K562 (cell line): ENCODE measurements around the gene GJB2.

Experiments
- CREB3 ChIP-seq: fragments of 450-650 bp; conservative IDR thresholded peaks from 2 replicates; pipeline ENCODE4 v1.6.1; 2016; ENCODE audit warnings: missing genetic modification characterization, low read depth, mild to moderate bottlenecking, missing compliant biosample characterization, moderate library complexity
- CTCF ChIP-seq, 3 experiments: IDR thresholded peaks in 2 of 3; conservative IDR thresholded peaks in 1 of 3; 2 replicates each; pipeline ENCODE4 v1.5.1; 2011 to 2012; ENCODE audit warnings: low read length in 3 of 3, mild to moderate bottlenecking in 3 of 3, control low read depth in 2 of 3, improper control_type of control experiment in 1 of 3, inconsistent platforms in 1 of 3, low read depth in 1 of 3, mixed read lengths in 1 of 3, moderate library complexity in 1 of 3; ENCODE audit not compliant: insufficient read depth in 2 of 3
- RAD21 ChIP-seq, 2 experiments: fragments of 250-450 bp in 1 of 2; fragments of 450-650 bp in 1 of 2; sonication (Bioruptor Pico) in 1 of 2; formaldehyde crosslinking in 1 of 2; IDR thresholded peaks in 1 of 2; conservative IDR thresholded peaks in 1 of 2; 2 replicates each; pipeline versions ENCODE4 v1.4.0 to v1.8.0; 2020 to 2022; ENCODE audit warnings: mild to moderate bottlenecking in 2 of 2, moderate library complexity in 1 of 2
- SMARCA5 ChIP-seq: fragments of 450-650 bp; IDR thresholded peaks from 2 replicates; pipeline ENCODE4 v1.6.1; 2016
- SNAPC5 ChIP-seq: fragments of 250-450 bp; sonication (Bioruptor Pico); IDR thresholded peaks from 2 replicates; pipeline ENCODE4 v1.8.0; 2021; ENCODE audit warnings: moderate library complexity, mild to moderate bottlenecking, inconsistent platforms
- SRSF9 ChIP-seq: fragments of 200-400 bp; formaldehyde crosslinking; IDR thresholded peaks from 2 replicates; pipeline ENCODE4 v1.6.1; 2017; ENCODE audit warnings: low read depth, low read length, borderline replicate concordance
- ZKSCAN1 ChIP-seq: fragments of 150-350 bp; IDR thresholded peaks from 2 replicates; pipeline ENCODE4 v1.6.1; 2016; ENCODE audit warnings: low read depth, low read length
- TF ChIP-seq, protein P1 (sequence below): fragments of 450-650 bp; conservative IDR thresholded peaks from 2 replicates; pipeline ENCODE4 v1.6.1; 2016; ENCODE audit warnings: missing genetic modification characterization, low read depth, mild to moderate bottlenecking, control low read depth, missing compliant biosample characterization
- TF ChIP-seq, protein P2 (sequence below): fragments of 250-450 bp; sonication (Bioruptor Pico); IDR thresholded peaks from 2 replicates; pipeline ENCODE4 v1.5.0; 2021

DNA sequence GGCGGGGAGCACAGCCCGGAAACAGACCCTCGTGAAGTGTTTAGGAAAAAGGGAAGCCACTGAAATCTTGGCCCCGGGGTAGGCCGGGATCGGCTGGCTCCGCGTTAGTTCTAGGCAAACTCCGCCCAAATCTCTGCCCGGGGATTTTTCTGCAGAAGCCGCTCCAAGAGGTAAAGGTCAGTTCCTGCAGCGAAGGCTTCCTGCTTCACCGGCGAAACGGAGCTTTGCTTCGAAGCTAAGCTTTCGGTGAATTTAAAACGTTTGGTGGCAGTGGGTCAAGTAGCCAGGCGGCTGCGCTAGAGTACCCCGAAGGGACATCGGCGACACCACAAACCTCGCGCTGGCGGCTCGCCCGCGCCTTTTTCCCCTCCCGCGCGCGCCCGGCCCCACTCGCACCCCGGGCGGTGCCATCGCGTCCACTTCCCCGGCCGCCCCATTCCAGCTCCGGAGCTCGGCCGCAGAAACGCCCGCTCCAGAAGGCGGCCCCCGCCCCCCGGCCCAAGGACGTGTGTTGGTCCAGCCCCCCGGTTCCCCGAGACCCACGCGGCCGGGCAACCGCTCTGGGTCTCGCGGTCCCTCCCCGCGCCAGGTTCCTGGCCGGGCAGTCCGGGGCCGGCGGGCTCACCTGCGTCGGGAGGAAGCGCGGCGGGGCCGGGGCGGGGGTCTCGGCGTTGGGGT lies 441 bp downstream of the GJB2 start:
- TF ChIP-seq SRSF9 (no peak), SMARCA5 (no peak), CTCF (IDR thresholded peaks at IDR 0.05 in 2 of 3, conservative IDR thresholded peaks at IDR 0.05 in 1 of 3; ENCODE audit: insufficient read depth in 2 of 3, low read depth in 1 of 3, low read length in 3 of 3) (no peak), CREB3 (tag) (no peak), ZKSCAN1 (no peak), RAD21 (CRISPR knock-in tag; conservative IDR thresholded peaks at IDR 0.05 in 1 of 2, IDR thresholded peaks at IDR 0.05 in 1 of 2) (no peak), SNAPC5 (CRISPR knock-in tag) (no peak)
- TF ChIP-seq, protein P1, sequence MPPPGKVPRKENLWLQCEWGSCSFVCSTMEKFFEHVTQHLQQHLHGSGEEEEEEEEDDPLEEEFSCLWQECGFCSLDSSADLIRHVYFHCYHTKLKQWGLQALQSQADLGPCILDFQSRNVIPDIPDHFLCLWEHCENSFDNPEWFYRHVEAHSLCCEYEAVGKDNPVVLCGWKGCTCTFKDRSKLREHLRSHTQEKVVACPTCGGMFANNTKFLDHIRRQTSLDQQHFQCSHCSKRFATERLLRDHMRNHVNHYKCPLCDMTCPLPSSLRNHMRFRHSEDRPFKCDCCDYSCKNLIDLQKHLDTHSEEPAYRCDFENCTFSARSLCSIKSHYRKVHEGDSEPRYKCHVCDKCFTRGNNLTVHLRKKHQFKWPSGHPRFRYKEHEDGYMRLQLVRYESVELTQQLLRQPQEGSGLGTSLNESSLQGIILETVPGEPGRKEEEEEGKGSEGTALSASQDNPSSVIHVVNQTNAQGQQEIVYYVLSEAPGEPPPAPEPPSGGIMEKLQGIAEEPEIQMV (tag): no peak
- TF ChIP-seq, protein P2, sequence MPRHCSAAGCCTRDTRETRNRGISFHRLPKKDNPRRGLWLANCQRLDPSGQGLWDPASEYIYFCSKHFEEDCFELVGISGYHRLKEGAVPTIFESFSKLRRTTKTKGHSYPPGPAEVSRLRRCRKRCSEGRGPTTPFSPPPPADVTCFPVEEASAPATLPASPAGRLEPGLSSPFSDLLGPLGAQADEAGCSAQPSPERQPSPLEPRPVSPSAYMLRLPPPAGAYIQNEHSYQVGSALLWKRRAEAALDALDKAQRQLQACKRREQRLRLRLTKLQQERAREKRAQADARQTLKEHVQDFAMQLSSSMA (CRISPR knock-in tag): no peak
